GM18502 (cell line): ENCODE data around the gene HID1.
"Not testable (repeated sequence)": the region's sequence is repeated elsewhere in the genome, so short reads cannot be mapped to it uniquely, and the experiment has no call there.

Experiments used
- ATAC-seq: cut with Tn5 transposase; IDR thresholded peaks from one replicate; pipeline ENCODE4 v1.9.1; 2021; ENCODE audit warnings: mild to moderate bottlenecking; ENCODE audit not compliant: unreplicated experiment, poor library complexity

Gene HID1

GRCh38 chr17:74972107-74972972 lies at the start of gene HID1:
TSS of gene HID1 (minus strand) at chr17:74972759. CDS start at chr17:74972656, 103 bp downstream.
- ATAC-seq: no peak

- ATAC-seq: no peak
Observed at GRCh38 chr17:75020331-75021110, 48.0 kb upstream of the HID1 start.

- no peak for ATAC-seq
Observed at GRCh38 chr17:75019710-75020109, 47.2 kb upstream of the HID1 start.

- no peak for ATAC-seq
Observed at GRCh38 chr17:75019146-75019545, 46.6 kb upstream of the HID1 start.

- ATAC-seq: no peak
Observed at GRCh38 chr17:75013092-75013559, 40.6 kb upstream of the HID1 start.

- ATAC-seq: peak; percentile 93
Observed at GRCh38 chr17:75012346-75013091, 40.0 kb upstream of the HID1 start, which contains the start of gene MRPL58. TSS of gene MRPL58 (plus strand) at chr17:75012670. CDS start at chr17:75012687, 17 bp downstream.

GRCh38 chr17:75012096-75012345 lies 39.5 kb upstream of the HID1 start:
- ATAC-seq: no peak

GRCh38 chr17:75011401-75012095 lies 39.0 kb upstream of the HID1 start:
- no peak for ATAC-seq

GRCh38 chr17:75010683-75011400 lies 38.3 kb upstream of the HID1 start:
- ATAC-seq: no peak

- no peak for ATAC-seq
Observed at GRCh38 chr17:75009139-75009724, 36.7 kb upstream of the HID1 start.

GRCh38 chr17:75008373-75008772 lies 35.8 kb upstream of the HID1 start:
- no peak for ATAC-seq

GRCh38 chr17:75006653-75007052 lies 34.1 kb upstream of the HID1 start:
- ATAC-seq: no peak

GRCh38 chr17:75006084-75006483 lies 33.5 kb upstream of the HID1 start:
- ATAC-seq: not testable (repeated sequence)

GRCh38 chr17:75005291-75005690 lies 32.7 kb upstream of the HID1 start:
- ATAC-seq: no peak

- ATAC-seq: no peak
Observed at GRCh38 chr17:75004371-75004770, 31.8 kb upstream of the HID1 start.

- no peak for ATAC-seq
Observed at GRCh38 chr17:75003957-75004355, 31.4 kb upstream of the HID1 start.

- ATAC-seq: no peak
Observed at GRCh38 chr17:75003070-75003956, 30.8 kb upstream of the HID1 start.
